ENCODE data around the gene VWA1. TPM values are rescaled to one million over a fixed set of nuclear protein-coding genes. Genes with fewer than 3 reads are reported as not detected.

The VWA1 gene
- total RNA-seq, 5 donors from 2014 or later (not counting 1 experiment from before 2014, with no cell fraction given): 0.15 to 0.54 (median 0.26) TPM; not detected in 2

GRCh38 chr1:1398677-1399186, 36.8 kb upstream of the VWA1 start:
- peaks cover 32% of the 10 kb centered on the region for H3K36me3 Mint-ChIP-seq
- Histone ChIP-seq H3K4me3 (ENCODE audit: control insufficient read depth in 1 of 2, extremely low read depth in 1 of 2, low read length in 1 of 2) (peak overlapping the region; percentile 82 to 92), H3K9me3 (no peaks in the 10 kb centered on the region), H3K27ac (ENCODE audit: low read length) (peak overlapping the region; percentile 32), H3K27me3 (replicated peaks in 1 of 2; ENCODE audit: control insufficient read depth in 2 of 2, extremely low read depth in 1 of 2, insufficient read depth in 2 of 2, low read length in 1 of 2) (no peaks in the 10 kb centered on the region), H3K36me3 (ENCODE audit: control insufficient read depth in 2 of 2, extremely low read depth in 1 of 2, insufficient read depth in 1 of 2, low read length in 1 of 2) (peaks cover 24 to 58% of the 10 kb centered on the region in 2 donors), H3K4me1 (ENCODE audit: control insufficient read depth in 1 of 2, extremely low read depth in 1 of 2, insufficient read depth in 2 of 2, low read length in 2 of 2) (peaks cover 22 to 41% of the 10 kb centered on the region in 2 experiments)
- no peaks in the 10 kb centered on the region for H3K9me3 Mint-ChIP-seq
- ATAC-seq (replicated peaks in 1 of 4): peak; percentile 4 to 7 (median 6)
- ChIA-PET CTCF (interaction anchor here in 1 of 2 donors (0.7 to 1.2 kb wide), 4 partner anchors 9 to 27 kb away, joined by 3 to 8 read pairs (median 6); partner anchors contain the start of gene AURKAIP1), POLR2A (interaction anchor here in 1 of 2 donors (0.5 to 0.7 kb wide), 4 partner anchors 23 to 232 kb away, joined by 3 to 8 read pairs (median 4); partner anchors contain the start of genes AURKAIP1 and UBE2J2)
- no peaks in the 10 kb centered on the region for H3K27me3 Mint-ChIP-seq
- peaks cover 44 to 63% (median 51%) of the 10 kb centered on the region in 3 donors for H3K4me1 Mint-ChIP-seq
- under 1% methylated on average over 53 of the region's 54 CpGs for WGBS (ENCODE audit: insufficient coverage)
- H3K4me3 Mint-ChIP-seq: peak overlapping the region; percentile 85 to 89 (median 86)
- peak in 2 of 35 experiments; percentile 8 to 33 for DNase-seq
- H3K27ac Mint-ChIP-seq: peak overlapping the region; percentile 79 to 87

- Histone ChIP-seq H3K9me3 (no peaks in the 10 kb centered on the region), H3K4me1 (ENCODE audit: control insufficient read depth in 1 of 2, extremely low read depth in 1 of 2, insufficient read depth in 2 of 2, low read length in 2 of 2) (peaks cover 22 to 41% of the 10 kb centered on the region in 2 experiments), H3K27ac (ENCODE audit: low read length) (peak within 1 kb of the TSS; percentile 80), H3K27me3 (replicated peaks in 1 of 2; ENCODE audit: control insufficient read depth in 2 of 2, extremely low read depth in 1 of 2, insufficient read depth in 2 of 2, low read length in 1 of 2) (no peaks in the 10 kb centered on the region), H3K36me3 (ENCODE audit: control insufficient read depth in 2 of 2, extremely low read depth in 1 of 2, insufficient read depth in 1 of 2, low read length in 1 of 2) (peaks cover 19 to 56% of the 10 kb centered on the region in 2 donors), H3K4me3 (ENCODE audit: control insufficient read depth in 1 of 2, extremely low read depth in 1 of 2, low read length in 1 of 2) (peak within 1 kb of the TSS; percentile 82 to 98)
- ChIA-PET POLR2A (interaction anchor here in 1 of 2 donors (0.5 to 0.7 kb wide), 4 partner anchors 24 to 231 kb away, joined by 3 to 8 read pairs (median 4); partner anchors contain the start of genes AURKAIP1 and UBE2J2), CTCF (interaction anchor here in 1 of 2 donors (0.7 to 1.2 kb wide), 4 partner anchors 9 to 28 kb away, joined by 3 to 8 read pairs (median 6); partner anchors contain the start of gene AURKAIP1)
- Mint-ChIP-seq H3K36me3 (peaks cover 29% of the 10 kb centered on the region), H3K9me3 (no peaks in the 10 kb centered on the region), H3K4me1 (peaks cover 46 to 63% (median 52%) of the 10 kb centered on the region in 3 donors), H3K27me3 (no peaks in the 10 kb centered on the region), H3K27ac (peak within 1 kb of the TSS; percentile 89 to 92), H3K4me3 (peak within 1 kb of the TSS; percentile 85 to 89 (median 86))
- ATAC-seq (replicated peaks in 1 of 4) (peak; percentile 94 to 97 (median 95)), DNase-seq (peak; percentile 97 to 100 (median 99))
- WGBS (ENCODE audit: insufficient coverage): under 1% methylated on average over 78 of the region's 86 CpGs
Measured at GRCh38 chr1:1399187-1399871, 36.2 kb upstream of the VWA1 start, which contains the start of gene CCNL2. CCNL2 (minus strand) TSS chr1:1399335; CDS start chr1:1399306, 29 bp downstream.

GRCh38 chr1:1399872-1400575, 35.5 kb upstream of the VWA1 start:
- H3K4me1 ChIP-seq (ENCODE audit: control insufficient read depth in 1 of 2, extremely low read depth in 1 of 2, insufficient read depth in 2 of 2, low read length in 2 of 2): peaks cover 22 to 45% of the 10 kb centered on the region in 2 experiments
- DNase-seq (peak in 1 of 35 experiments; percentile 18), ATAC-seq (replicated peaks in 1 of 4) (peak in 1 of 4 experiments; percentile 1)
- CTCF ChIA-PET: interaction anchor here in 1 of 2 donors (0.8 kb wide), 1 partner anchor 25 kb away, joined by 3 read pairs; the partner anchor contains the start of gene AURKAIP1
- peak overlapping the region; percentile 89 to 92 for H3K27ac Mint-ChIP-seq
- WGBS (ENCODE audit: insufficient coverage): 5% methylated on average over 30 of the region's 34 CpGs
- peak overlapping the region; percentile 71 to 98 for H3K4me3 ChIP-seq (ENCODE audit: control insufficient read depth in 1 of 2, extremely low read depth in 1 of 2, low read length in 1 of 2)
- peak overlapping the region; percentile 80 for H3K27ac ChIP-seq (ENCODE audit: low read length)
- H3K27me3 ChIP-seq (replicated peaks in 1 of 2; ENCODE audit: control insufficient read depth in 2 of 2, extremely low read depth in 1 of 2, insufficient read depth in 2 of 2, low read length in 1 of 2): no peaks in the 10 kb centered on the region
- peak overlapping the region; percentile 85 to 89 (median 86) for H3K4me3 Mint-ChIP-seq
- no peaks in the 10 kb centered on the region for H3K9me3 ChIP-seq
- H3K27me3 Mint-ChIP-seq: no peaks in the 10 kb centered on the region
- POLR2A ChIA-PET: interaction anchor here in 1 of 2 donors (0.7 kb wide), 1 partner anchor 25 kb away, joined by 4 read pairs; the partner anchor contains the start of gene AURKAIP1
- H3K36me3 ChIP-seq (ENCODE audit: control insufficient read depth in 2 of 2, extremely low read depth in 1 of 2, insufficient read depth in 1 of 2, low read length in 1 of 2): peaks cover 23 to 57% of the 10 kb centered on the region in 2 donors
- no peaks in the 10 kb centered on the region for H3K9me3 Mint-ChIP-seq
- H3K36me3 Mint-ChIP-seq: peaks cover 25% of the 10 kb centered on the region
- peaks cover 43 to 63% (median 51%) of the 10 kb centered on the region in 3 donors for H3K4me1 Mint-ChIP-seq

GRCh38 chr1:1400576-1401456, 34.7 kb upstream of the VWA1 start:
- Mint-ChIP-seq H3K9me3 (no peaks in the 10 kb centered on the region), H3K36me3 (peaks cover 25% of the 10 kb centered on the region), H3K4me3 (peak overlapping the region; percentile 85 to 89 (median 86)), H3K27ac (peak overlapping the region; percentile 89 to 92), H3K27me3 (no peaks in the 10 kb centered on the region), H3K4me1 (peaks cover 41 to 62% (median 50%) of the 10 kb centered on the region in 3 donors)
- peak overlapping the region; percentile 80 for H3K27ac ChIP-seq (ENCODE audit: low read length)
- H3K36me3 ChIP-seq (ENCODE audit: control insufficient read depth in 2 of 2, extremely low read depth in 1 of 2, insufficient read depth in 1 of 2, low read length in 1 of 2): peaks cover 16 to 57% of the 10 kb centered on the region in 2 donors
- peak overlapping the region; percentile 71 to 98 for H3K4me3 ChIP-seq (ENCODE audit: control insufficient read depth in 1 of 2, extremely low read depth in 1 of 2, low read length in 1 of 2)
- 93% methylated on average over 17 of the region's 22 CpGs for WGBS (ENCODE audit: insufficient coverage)
- ChIA-PET POLR2A (interaction anchor here in 1 of 2 donors (0.7 kb wide), 1 partner anchor 25 kb away, joined by 4 read pairs; the partner anchor contains the start of gene AURKAIP1), CTCF (interaction anchor here in 1 of 2 donors (0.5 to 0.8 kb wide), 2 partner anchors 23 to 25 kb away, joined by 3 read pairs; partner anchors contain the start of gene AURKAIP1)
- peaks cover 22 to 51% of the 10 kb centered on the region in 2 experiments for H3K4me1 ChIP-seq (ENCODE audit: control insufficient read depth in 1 of 2, extremely low read depth in 1 of 2, insufficient read depth in 2 of 2, low read length in 2 of 2)
- no peaks in the 10 kb centered on the region for H3K9me3 ChIP-seq
- DNase-seq (no peak), ATAC-seq (replicated peaks in 1 of 4) (no peak)
- H3K27me3 ChIP-seq (replicated peaks in 1 of 2; ENCODE audit: control insufficient read depth in 2 of 2, extremely low read depth in 1 of 2, insufficient read depth in 2 of 2, low read length in 1 of 2): no peaks in the 10 kb centered on the region

- POLR2A ChIA-PET: no interaction called here
- Mint-ChIP-seq H3K27ac (peak overlapping the region in 1 of 2 donors; percentile 73), H3K4me1 (peaks cover 47 to 69% (median 56%) of the 10 kb centered on the region in 3 donors), H3K27me3 (no peaks in the 10 kb centered on the region), H3K36me3 (peaks cover 27% of the 10 kb centered on the region), H3K4me3 (peak overlapping the region; percentile 62 to 85 (median 64)), H3K9me3 (no peaks in the 10 kb centered on the region)
- Histone ChIP-seq H3K4me3 (ENCODE audit: control insufficient read depth in 1 of 2, extremely low read depth in 1 of 2, low read length in 1 of 2) (no peak overlapping the region), H3K4me1 (ENCODE audit: control insufficient read depth in 1 of 2, extremely low read depth in 1 of 2, insufficient read depth in 2 of 2, low read length in 2 of 2) (peaks cover 27 to 58% of the 10 kb centered on the region in 2 experiments), H3K9me3 (no peaks in the 10 kb centered on the region), H3K27me3 (replicated peaks in 1 of 2; ENCODE audit: control insufficient read depth in 2 of 2, extremely low read depth in 1 of 2, insufficient read depth in 2 of 2, low read length in 1 of 2) (no peaks in the 10 kb centered on the region), H3K36me3 (ENCODE audit: control insufficient read depth in 2 of 2, extremely low read depth in 1 of 2, insufficient read depth in 1 of 2, low read length in 1 of 2) (peaks cover 14 to 63% of the 10 kb centered on the region in 2 donors), H3K27ac (ENCODE audit: low read length) (no peak overlapping the region)
- CTCF ChIA-PET: no interaction called here
- 88% methylated on average over 3 of the region's 7 CpGs for WGBS (ENCODE audit: insufficient coverage)
- ATAC-seq (replicated peaks in 1 of 4): no peak
- DNase-seq: no peak
Measured at GRCh38 chr1:1401457-1402010, 34.0 kb upstream of the VWA1 start.
